Epithelial cell of esophagus (primary cell): ENCODE results near the gene CNKSR2.

Experiments
- DNase-seq: peaks from one replicate; pipeline ENCODE4 v3.0.0; 2010; ENCODE audit warnings: low read depth
- H3K4me3 ChIP-seq: 2 replicates; pipeline ENCODE4 v1.5.1; 2011; ENCODE audit warnings: mild to moderate bottlenecking, low read length, control low read depth
- CTCF ChIP-seq: IDR thresholded peaks from 2 replicates; pipeline ENCODE4 v1.5.1; 2011; ENCODE audit warnings: low read depth, mild to moderate bottlenecking, low read length, control low read depth, inconsistent platforms; ENCODE audit not compliant: insufficient read depth; ENCODE audit errors: missing control alignments

CNKSR2 gene

GRCh38 chrX:21623778-21624501 lies 249.7 kb downstream of the CNKSR2 start:
- TF ChIP-seq CTCF = no peak
- no peak for DNase-seq
- no peak overlapping the region for H3K4me3 ChIP-seq

- H3K4me3 ChIP-seq = no peak overlapping the region
- DNase-seq = no peak
- TF ChIP-seq CTCF = no peak
Measured at GRCh38 chrX:21632027-21632426, 257.8 kb downstream of the CNKSR2 start.

GRCh38 chrX:21638311-21638710 lies 264.1 kb downstream of the CNKSR2 start:
- no peak for TF ChIP-seq CTCF
- DNase-seq = peak; percentile 68
- no peak overlapping the region for H3K4me3 ChIP-seq

DNA sequence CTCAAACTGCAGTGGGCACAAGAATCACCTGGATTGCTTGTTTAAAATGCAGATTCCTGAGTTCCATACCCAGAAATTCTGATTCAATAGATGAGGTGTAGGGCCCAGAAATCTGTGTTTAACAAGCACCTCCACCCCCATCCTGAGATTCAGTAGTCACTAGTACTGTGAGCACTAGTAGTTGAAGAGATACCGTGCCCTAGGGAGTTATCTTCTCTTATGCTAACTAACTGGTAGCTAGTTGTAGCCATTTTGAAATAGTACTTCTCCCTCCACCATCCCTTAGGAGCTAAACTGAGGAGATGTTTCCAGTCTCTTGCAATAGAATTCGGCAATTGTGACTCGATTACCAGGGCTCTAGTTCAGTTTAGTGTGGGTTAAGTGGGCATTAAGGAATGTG lies 265.6 kb downstream of the CNKSR2 start:
- DNase-seq = no peak
- no peak for TF ChIP-seq CTCF
- H3K4me3 ChIP-seq = no peak overlapping the region

GRCh38 chrX:21645431-21645830 lies 271.2 kb downstream of the CNKSR2 start:
- no peak overlapping the region for H3K4me3 ChIP-seq
- no peak for DNase-seq
- no peak for TF ChIP-seq CTCF

- no peak overlapping the region for H3K4me3 ChIP-seq
- no peak for TF ChIP-seq CTCF
- DNase-seq = no peak
Measured at GRCh38 chrX:21645886-21646285, 271.7 kb downstream of the CNKSR2 start.

DNA sequence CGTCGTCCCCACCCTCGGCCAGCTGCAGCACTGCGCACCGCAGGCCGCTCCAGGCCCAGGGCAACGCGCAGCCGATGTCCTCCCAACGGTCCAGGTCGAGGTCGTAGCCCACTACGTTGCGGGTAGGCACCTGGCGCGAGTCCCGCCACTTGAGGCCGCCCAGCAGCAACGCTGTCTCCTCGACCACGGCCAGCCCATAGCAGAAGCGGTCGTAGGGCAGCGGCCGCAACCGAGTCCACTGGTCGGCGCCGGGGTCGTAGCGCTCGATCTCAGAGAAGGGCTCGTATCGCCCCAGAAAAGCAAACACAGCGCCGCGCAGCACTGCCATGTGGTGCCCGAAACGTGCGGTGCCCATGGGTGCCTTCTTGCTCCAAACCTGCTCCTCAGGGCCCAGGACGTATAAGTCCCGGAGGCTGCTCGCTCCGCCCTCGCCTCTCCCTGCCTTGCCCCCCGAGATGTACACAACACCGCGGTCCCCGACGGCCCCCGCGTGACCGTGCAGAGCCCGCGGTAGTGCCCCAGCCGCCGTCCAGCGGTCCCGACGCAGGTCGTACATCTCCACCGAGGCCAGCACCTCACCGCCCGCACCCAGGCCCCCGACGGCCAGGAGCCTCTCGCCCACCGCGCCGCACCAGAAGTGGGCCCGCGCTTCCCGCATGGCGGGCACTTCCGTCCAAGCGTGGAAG lies 281.8 kb downstream of the CNKSR2 start:
- TF ChIP-seq CTCF = no peak
- DNase-seq = no peak
- H3K4me3 ChIP-seq = no peak overlapping the region
